NCI-H187 (cell line): Measurements from ENCODE around the gene EME2.

Experiments used
- DNase-seq, 2 experiments: peaks; one replicate each; lab custom pipeline; 2025; lab: John Stamatoyannopoulos, UW

The EME2 gene

DNA sequence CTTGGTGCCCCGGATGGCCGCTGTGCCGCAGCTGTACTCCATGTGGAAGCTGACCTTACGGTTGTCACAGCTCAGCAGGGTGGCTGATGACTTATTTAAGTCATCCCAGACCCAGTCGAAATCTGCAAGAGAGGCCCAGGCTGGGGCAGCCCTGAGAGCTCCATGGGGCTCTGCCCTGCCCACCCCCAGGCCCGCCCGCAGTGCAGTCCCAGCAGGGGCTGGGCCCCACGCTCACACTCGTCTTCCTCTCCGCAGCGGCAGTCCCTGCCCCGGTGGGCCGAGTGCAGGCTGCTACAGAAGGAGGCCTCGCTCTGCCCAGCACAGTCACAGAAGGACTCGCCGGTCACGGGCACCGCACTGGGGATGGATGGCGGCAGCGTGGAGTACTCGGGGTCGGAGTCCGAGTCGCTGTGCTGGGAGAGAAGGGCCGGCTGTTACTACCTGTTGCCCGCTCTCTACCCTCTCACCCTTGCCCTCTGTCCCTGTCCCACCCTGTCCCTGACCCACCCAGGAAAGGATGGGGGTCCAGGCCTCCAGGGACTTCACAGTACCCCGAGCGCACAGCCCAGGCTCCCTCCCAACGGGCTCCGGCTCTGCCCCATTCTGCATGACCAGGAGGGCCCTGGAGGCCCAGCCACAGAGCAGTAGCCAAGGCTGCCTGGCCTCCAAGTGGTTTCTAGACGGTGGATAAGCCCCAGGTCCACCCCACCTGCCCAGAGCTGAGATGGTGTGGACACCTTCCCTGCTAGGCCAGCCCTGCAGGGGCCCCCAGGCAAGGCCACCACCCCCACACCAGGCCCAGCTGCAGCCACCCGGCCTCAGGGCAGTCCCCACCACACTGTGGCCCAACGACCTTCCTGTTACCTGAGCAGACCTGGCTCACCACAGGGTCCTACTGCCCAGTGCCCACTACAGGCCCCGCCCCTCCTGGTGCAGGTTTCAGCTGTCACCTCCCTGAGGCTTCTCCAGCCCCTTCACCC lies 5.9 kb downstream of the EME2 start:
- DNase-seq, result no peak

GRCh38 chr16:1779234-1779701 lies 6.7 kb downstream of the EME2 start:
- DNase-seq, result no peak

- no peak for DNase-seq
Observed at GRCh38 chr16:1779741-1780676, 7.4 kb downstream of the EME2 start.

GRCh38 chr16:1780677-1781072 lies 8.1 kb downstream of the EME2 start:
- DNase-seq, result no peak

DNA sequence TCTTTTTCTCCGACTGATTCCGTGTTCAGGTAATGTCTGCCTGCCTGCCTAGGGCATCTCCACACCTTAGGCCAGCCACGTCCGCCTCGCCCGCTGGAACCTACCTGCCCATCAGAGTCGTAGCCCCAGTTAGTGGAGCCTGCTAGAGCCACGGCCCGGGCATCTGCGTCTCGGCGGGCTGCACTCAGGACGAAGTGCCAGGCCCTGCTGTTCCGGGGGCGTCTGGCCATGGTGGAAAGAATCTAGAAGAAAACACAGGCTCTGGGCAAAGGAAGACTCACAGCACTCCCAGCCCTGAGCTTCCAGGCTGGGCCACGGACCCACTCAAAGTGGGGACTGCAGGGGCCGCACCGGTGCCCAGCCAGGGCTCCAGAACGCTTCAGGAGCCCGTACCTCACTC lies 8.6 kb downstream of the EME2 start:
- no peak for DNase-seq

GRCh38 chr16:1781758-1782407 lies 9.3 kb downstream of the EME2 start:
- no peak for DNase-seq

GRCh38 chr16:1782408-1783264 lies 10.0 kb downstream of the EME2 start, which contains the start of the genes NUBP2 and SPSB3:
Gene NUBP2, plus strand, starts transcription at chr16:1782960. Its CDS starts 61 bp downstream, at chr16:1783021.
Gene SPSB3, minus strand, starts transcription at chr16:1782571. Its CDS starts 1,088 bp downstream, at chr16:1781483.
- DNase-seq, result peak; percentile 99 to 100

GRCh38 chr16:1784977-1785845 lies 12.6 kb downstream of the EME2 start:
- no peak for DNase-seq

- DNase-seq, result no peak
Observed at GRCh38 chr16:1785846-1786170, 13.2 kb downstream of the EME2 start.

- no peak for DNase-seq
Observed at GRCh38 chr16:1786242-1787055, 13.8 kb downstream of the EME2 start.

DNA sequence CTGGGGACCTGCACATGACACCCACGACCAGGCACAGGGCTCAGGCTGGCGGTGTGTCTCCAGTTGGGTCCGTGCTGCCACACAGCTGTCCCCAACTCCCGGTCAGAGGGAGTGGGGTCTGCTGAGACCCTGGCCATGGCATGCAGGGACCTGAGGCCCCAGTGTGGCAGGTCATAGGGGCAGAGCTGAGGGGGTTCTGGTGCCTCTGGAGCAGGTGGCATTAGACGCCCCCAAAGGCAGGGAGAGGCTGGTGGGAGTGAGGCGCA lies 14.4 kb downstream of the EME2 start:
- no peak for DNase-seq

GRCh38 chr16:1787322-1788094 lies 14.9 kb downstream of the EME2 start:
- no peak for DNase-seq

GRCh38 chr16:1788095-1788707 lies 15.6 kb downstream of the EME2 start:
- no peak for DNase-seq

- DNase-seq, result no peak
Observed at GRCh38 chr16:1788708-1789100, 16.1 kb downstream of the EME2 start.

- no peak for DNase-seq
Observed at GRCh38 chr16:1789643-1790045, 17.0 kb downstream of the EME2 start.

DNA sequence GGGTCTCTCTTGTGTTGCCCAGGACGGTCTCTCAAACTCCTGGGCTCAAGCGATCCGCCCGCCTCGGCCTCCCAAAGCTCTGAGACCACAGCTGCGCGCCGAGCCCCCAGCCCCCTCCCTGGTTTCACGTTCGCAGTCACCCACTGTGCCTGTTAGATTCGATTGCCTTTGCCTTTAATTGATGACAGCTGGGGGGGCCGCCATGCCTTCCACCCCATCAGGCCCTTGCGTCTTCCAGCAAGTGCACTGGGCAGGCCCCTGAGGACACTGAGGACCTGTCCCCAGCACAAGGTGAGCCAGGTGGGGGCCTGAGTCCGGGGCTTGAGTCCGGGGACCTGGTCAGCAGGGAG lies 17.6 kb downstream of the EME2 start:
- no peak for DNase-seq

DNA sequence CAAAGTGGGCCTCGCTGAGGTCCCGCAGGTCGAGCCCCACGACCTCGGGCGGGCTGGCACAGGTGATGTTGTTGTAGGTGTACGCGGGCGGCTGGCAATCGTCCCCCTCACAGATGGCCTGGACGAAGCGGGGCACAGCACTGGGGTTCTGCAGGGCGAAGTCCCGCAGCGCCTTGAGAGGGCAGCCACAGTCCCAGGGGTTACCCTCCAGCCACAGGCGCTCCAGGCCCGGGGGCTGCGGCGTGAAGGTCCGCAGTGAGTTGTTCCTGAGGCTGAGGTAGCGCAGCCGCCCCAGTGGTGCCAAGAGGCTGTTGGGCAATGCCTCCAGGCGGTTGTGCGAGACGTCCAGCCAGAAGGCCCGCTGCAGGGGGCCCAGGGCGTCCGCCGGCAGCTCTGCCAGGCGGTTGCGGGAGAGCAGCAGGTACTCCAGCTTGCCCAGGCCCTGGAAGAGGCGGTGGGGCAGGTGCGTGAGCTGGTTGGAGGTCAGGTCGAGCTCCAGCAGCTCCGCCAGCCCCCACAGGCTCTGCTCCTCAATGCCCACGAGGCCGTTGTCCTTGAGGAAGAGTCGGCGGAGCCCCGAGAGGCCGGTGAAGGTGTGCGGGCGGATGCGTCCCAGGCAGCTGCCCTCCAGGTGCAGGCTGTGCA lies 18.1 kb downstream of the EME2 start:
- DNase-seq, result no peak
